Astrocyte of the cerebellum (primary cell): ENCODE data around the gene HDAC5.
"Not testable (repeated sequence)": the region's sequence is repeated elsewhere in the genome, so short reads cannot be mapped to it uniquely, and the experiment has no call there.

ENCODE experiments used
- DNase-seq: peaks from one replicate; pipeline ENCODE4 v3.0.0-alpha.2; 2011; ENCODE audit warnings: low read depth
- H3K4me3 ChIP-seq: 2 replicates; pipeline ENCODE4 v1.5.1; 2011; ENCODE audit warnings: mild to moderate bottlenecking, low read depth, low read length, moderate library complexity
- CTCF ChIP-seq: IDR thresholded peaks from 2 replicates; pipeline ENCODE4 v1.5.1; 2012; ENCODE audit warnings: low read length, low read depth, moderate library complexity, mild to moderate bottlenecking; ENCODE audit errors: missing control alignments
- in situ Hi-C: cut with HindIII; loops from 2 replicates; pipeline ENCODE4 v1.10.0; 2017; ENCODE audit warnings: low sequenced_read_pairs

Gene HDAC5

GRCh38 chr17:44102849-44103622, 20.4 kb downstream of the HDAC5 start:
- no peak overlapping the region for H3K4me3 ChIP-seq
- no peak for DNase-seq
- TF ChIP-seq CTCF, result no peak
- in situ Hi-C loops, result no loop called here

GRCh38 chr17:44101858-44102257, 21.6 kb downstream of the HDAC5 start:
- DNase-seq, H3K4me3 ChIP-seq, in situ Hi-C loops: not testable (repeated sequence)

GRCh38 chr17:44097110-44097958, 26.1 kb downstream of the HDAC5 start:
- DNase-seq, result peak; percentile 48
- in situ Hi-C loops, result no loop called here
- TF ChIP-seq CTCF, result no peak
- H3K4me3 ChIP-seq, result no peak overlapping the region

GRCh38 chr17:44095647-44096496, 27.6 kb downstream of the HDAC5 start:
- H3K4me3 ChIP-seq, result peak overlapping the region; percentile 18
- peak; percentile 34 for TF ChIP-seq CTCF
- DNase-seq, result peak; percentile 75
- in situ Hi-C loops, result no loop called here

GRCh38 chr17:44095388-44095646, 28.1 kb downstream of the HDAC5 start:
- no peak for TF ChIP-seq CTCF
- peak overlapping the region; percentile 18 for H3K4me3 ChIP-seq
- DNase-seq, result no peak
- in situ Hi-C loops, result no loop called here

- no peak overlapping the region for H3K4me3 ChIP-seq
- no peak for TF ChIP-seq CTCF
- no peak for DNase-seq
- in situ Hi-C loops, result no loop called here
These were observed 28.6 kb downstream of the HDAC5 start for GRCh38 chr17:44094701-44095387.
